Measurements from ENCODE around the gene PTPRD. TPM values are rescaled to one million over a fixed set of nuclear protein-coding genes. Genes with fewer than 3 reads are reported as not detected.

The PTPRD gene
- total RNA-seq, 2 experiments from 2014 or later, result not detected

GRCh38 chr9:8610256-8610655 lies 2002.5 kb downstream of the PTPRD start:
- Mint-ChIP-seq H3K9me3 (ENCODE audit: low read depth) (no peaks in the 10 kb centered on the region), H3K4me1 (no peaks in the 10 kb centered on the region), H3K36me3 (ENCODE audit: low read depth) (no peaks in the 10 kb centered on the region), H3K4me3 (no peak overlapping the region), H3K27me3 (peaks cover 7% of the 10 kb centered on the region), H3K27ac (no peak overlapping the region)
- intact Hi-C loops (cut with DNase I, micrococcal nuclease), result no loop called here
- no peak for DNase-seq
- POLR2A ChIA-PET, result no interaction called here
- CTCF ChIA-PET, result no interaction called here
- no peak for ATAC-seq

GRCh38 chr9:8605096-8605495 lies 2007.7 kb downstream of the PTPRD start:
- ChIA-PET CTCF (no interaction called here), POLR2A (no interaction called here)
- no peaks in the 10 kb centered on the region for H3K4me1 Mint-ChIP-seq

GRCh38 chr9:8604201-8604600 lies 2008.6 kb downstream of the PTPRD start:
- POLR2A ChIA-PET, result no interaction called here

More at GRCh38 chr9:8605096-8605495, 2007.7 kb downstream of the PTPRD start:
- ATAC-seq, result no peak
- Mint-ChIP-seq H3K36me3 (ENCODE audit: low read depth) (no peaks in the 10 kb centered on the region), H3K4me3 (no peak overlapping the region), H3K27me3 (peaks cover 2% of the 10 kb centered on the region), H3K9me3 (ENCODE audit: low read depth) (no peaks in the 10 kb centered on the region), H3K27ac (no peak overlapping the region)
- DNase-seq, result no peak
- intact Hi-C loops (cut with DNase I, micrococcal nuclease), result no loop called here

GRCh38 chr9:8600914-8601680 lies 2011.7 kb downstream of the PTPRD start:
- no peaks in the 10 kb centered on the region for H3K9me3 Mint-ChIP-seq (ENCODE audit: low read depth)
- ATAC-seq (no peak), DNase-seq (no peak)
- ChIA-PET POLR2A (no interaction called here), CTCF (no interaction called here)
- H3K27ac Mint-ChIP-seq, result no peak overlapping the region
- intact Hi-C loops (cut with DNase I, micrococcal nuclease), result no loop called here
- H3K4me3 Mint-ChIP-seq, result no peak overlapping the region
- no peaks in the 10 kb centered on the region for H3K36me3 Mint-ChIP-seq (ENCODE audit: low read depth)
- H3K4me1 Mint-ChIP-seq, result no peaks in the 10 kb centered on the region
- H3K27me3 Mint-ChIP-seq, result no peaks in the 10 kb centered on the region

More at GRCh38 chr9:8604201-8604600, 2008.6 kb downstream of the PTPRD start:
- Mint-ChIP-seq H3K27ac (no peak overlapping the region), H3K36me3 (ENCODE audit: low read depth) (no peaks in the 10 kb centered on the region), H3K9me3 (ENCODE audit: low read depth) (no peaks in the 10 kb centered on the region), H3K4me1 (no peaks in the 10 kb centered on the region), H3K4me3 (no peak overlapping the region), H3K27me3 (no peaks in the 10 kb centered on the region)
- CTCF ChIA-PET, result interaction anchor here (0.7 kb wide), 1 partner anchor 372 kb away, joined by 3 read pairs; no protein-coding TSS in a partner anchor
- intact Hi-C loops (cut with DNase I, micrococcal nuclease), result no loop called here
- DNase-seq (no peak), ATAC-seq (no peak)

DNA sequence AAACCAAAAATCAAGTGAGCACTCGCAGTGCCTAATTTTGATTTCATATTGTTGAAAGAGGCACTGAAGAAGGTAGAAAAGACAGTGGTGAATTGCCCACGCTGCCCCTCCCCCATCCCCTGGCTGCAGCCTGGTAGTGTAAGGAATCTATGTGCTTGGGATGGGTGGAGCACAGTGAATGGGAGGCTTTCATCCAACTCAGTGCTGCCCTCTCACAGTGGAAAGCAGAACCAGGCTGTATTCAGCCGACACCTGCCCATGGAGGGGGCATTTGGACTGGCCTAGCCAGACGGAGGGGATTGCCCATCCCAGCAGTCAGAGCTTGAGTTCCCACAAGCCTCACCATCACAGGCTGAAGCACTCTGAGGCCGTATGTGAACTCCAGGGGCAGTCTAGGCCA lies 2012.9 kb downstream of the PTPRD start:
- Mint-ChIP-seq H3K4me3 (no peak overlapping the region), H3K27ac (no peak overlapping the region), H3K9me3 (ENCODE audit: low read depth) (no peaks in the 10 kb centered on the region), H3K4me1 (no peaks in the 10 kb centered on the region), H3K36me3 (ENCODE audit: low read depth) (no peaks in the 10 kb centered on the region), H3K27me3 (no peaks in the 10 kb centered on the region)
- ATAC-seq (no peak), DNase-seq (no peak)
- POLR2A ChIA-PET, result no interaction called here
- CTCF ChIA-PET, result no interaction called here
- intact Hi-C loops (cut with DNase I, micrococcal nuclease), result no loop called here

GRCh38 chr9:8589476-8589875 lies 2023.3 kb downstream of the PTPRD start:
- no peak for DNase-seq
- H3K4me1 Mint-ChIP-seq, result no peaks in the 10 kb centered on the region
- ChIA-PET POLR2A (no interaction called here), CTCF (no interaction called here)
- H3K36me3 Mint-ChIP-seq (ENCODE audit: low read depth), result no peaks in the 10 kb centered on the region
- intact Hi-C loops (cut with DNase I, micrococcal nuclease), result no loop called here
- no peak for ATAC-seq
- H3K9me3 Mint-ChIP-seq (ENCODE audit: low read depth), result no peaks in the 10 kb centered on the region
- H3K27ac Mint-ChIP-seq, result no peak overlapping the region
- no peak overlapping the region for H3K4me3 Mint-ChIP-seq
- H3K27me3 Mint-ChIP-seq, result no peaks in the 10 kb centered on the region

GRCh38 chr9:8585036-8585435 lies 2027.8 kb downstream of the PTPRD start:
- CTCF ChIA-PET, result no interaction called here
- H3K4me1 Mint-ChIP-seq, result no peaks in the 10 kb centered on the region
- no peaks in the 10 kb centered on the region for H3K36me3 Mint-ChIP-seq (ENCODE audit: low read depth)
- POLR2A ChIA-PET, result no interaction called here
- intact Hi-C loops (cut with DNase I, micrococcal nuclease), result no loop called here
- H3K9me3 Mint-ChIP-seq (ENCODE audit: low read depth), result no peaks in the 10 kb centered on the region
- no peak for DNase-seq
- H3K27me3 Mint-ChIP-seq, result no peaks in the 10 kb centered on the region
- no peak overlapping the region for H3K4me3 Mint-ChIP-seq
- ATAC-seq, result no peak
- H3K27ac Mint-ChIP-seq, result no peak overlapping the region

GRCh38 chr9:8579661-8580060 lies 2033.1 kb downstream of the PTPRD start:
- no peaks in the 10 kb centered on the region for H3K4me1 Mint-ChIP-seq
- ChIA-PET POLR2A (no interaction called here), CTCF (no interaction called here)

DNA sequence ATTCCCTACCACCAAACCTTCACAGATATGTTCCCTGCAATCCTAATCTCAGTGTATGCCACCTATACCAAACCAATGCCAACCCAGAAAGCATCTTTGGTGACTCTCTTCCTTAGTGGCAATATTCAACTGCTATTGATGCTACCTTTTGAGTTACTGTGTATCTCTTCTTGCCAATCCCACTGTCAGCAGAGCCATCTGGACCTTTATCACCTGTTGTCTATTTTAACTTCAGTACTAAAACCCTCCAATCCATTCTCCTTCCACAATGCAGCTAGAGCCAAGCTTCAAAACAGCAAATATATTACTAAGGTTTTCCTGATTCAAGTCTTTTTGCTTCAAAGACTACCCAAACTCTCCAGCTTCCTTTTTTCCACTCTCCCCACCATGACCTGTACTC lies 2036.1 kb downstream of the PTPRD start:
- no peaks in the 10 kb centered on the region for H3K9me3 Mint-ChIP-seq (ENCODE audit: low read depth)
- H3K4me1 Mint-ChIP-seq, result no peaks in the 10 kb centered on the region
- no peak for DNase-seq
- no peaks in the 10 kb centered on the region for H3K36me3 Mint-ChIP-seq (ENCODE audit: low read depth)
- no peak overlapping the region for H3K27ac Mint-ChIP-seq
- no peak overlapping the region for H3K4me3 Mint-ChIP-seq
- POLR2A ChIA-PET, result no interaction called here
- CTCF ChIA-PET, result no interaction called here
- no peaks in the 10 kb centered on the region for H3K27me3 Mint-ChIP-seq
- no peak for ATAC-seq
- intact Hi-C loops (cut with DNase I, micrococcal nuclease), result no loop called here

More at GRCh38 chr9:8579661-8580060, 2033.1 kb downstream of the PTPRD start:
- intact Hi-C loops (cut with DNase I, micrococcal nuclease), result no loop called here
- no peak overlapping the region for H3K4me3 Mint-ChIP-seq
- H3K36me3 Mint-ChIP-seq (ENCODE audit: low read depth), result no peaks in the 10 kb centered on the region
- H3K9me3 Mint-ChIP-seq (ENCODE audit: low read depth), result no peaks in the 10 kb centered on the region
- no peak overlapping the region for H3K27ac Mint-ChIP-seq
- ATAC-seq (no peak), DNase-seq (no peak)
- H3K27me3 Mint-ChIP-seq, result no peaks in the 10 kb centered on the region

- no peak for DNase-seq
- ATAC-seq, result no peak
- no peaks in the 10 kb centered on the region for H3K27me3 Mint-ChIP-seq
- H3K4me3 Mint-ChIP-seq, result no peak overlapping the region
- ChIA-PET POLR2A (no interaction called here), CTCF (no interaction called here)
- H3K9me3 Mint-ChIP-seq (ENCODE audit: low read depth), result no peaks in the 10 kb centered on the region
- no peaks in the 10 kb centered on the region for H3K36me3 Mint-ChIP-seq (ENCODE audit: low read depth)
- intact Hi-C loops (cut with DNase I, micrococcal nuclease), result no loop called here
- H3K27ac Mint-ChIP-seq, result no peak overlapping the region
- no peaks in the 10 kb centered on the region for H3K4me1 Mint-ChIP-seq
These were observed 2038.0 kb downstream of the PTPRD start for GRCh38 chr9:8574846-8575245.

- no peaks in the 10 kb centered on the region for H3K27me3 Mint-ChIP-seq
- intact Hi-C loops (cut with DNase I, micrococcal nuclease), result no loop called here
- H3K36me3 Mint-ChIP-seq (ENCODE audit: low read depth), result no peaks in the 10 kb centered on the region
- no peaks in the 10 kb centered on the region for H3K4me1 Mint-ChIP-seq
- no peaks in the 10 kb centered on the region for H3K9me3 Mint-ChIP-seq (ENCODE audit: low read depth)
- ChIA-PET POLR2A (no interaction called here), CTCF (no interaction called here)
- no peak overlapping the region for H3K27ac Mint-ChIP-seq
- no peak for ATAC-seq
- DNase-seq, result no peak
- no peak overlapping the region for H3K4me3 Mint-ChIP-seq
These were observed 2040.6 kb downstream of the PTPRD start for GRCh38 chr9:8572209-8572608.

- CTCF ChIA-PET, result no interaction called here
- Mint-ChIP-seq H3K4me3 (no peak overlapping the region), H3K36me3 (ENCODE audit: low read depth) (no peaks in the 10 kb centered on the region), H3K27ac (no peak overlapping the region), H3K27me3 (no peaks in the 10 kb centered on the region), H3K4me1 (no peaks in the 10 kb centered on the region), H3K9me3 (ENCODE audit: low read depth) (no peaks in the 10 kb centered on the region)
- ATAC-seq (no peak), DNase-seq (no peak)
- POLR2A ChIA-PET, result no interaction called here
- intact Hi-C loops (cut with DNase I, micrococcal nuclease), result no loop called here
These were observed 2041.2 kb downstream of the PTPRD start for GRCh38 chr9:8571643-8572042.

DNA sequence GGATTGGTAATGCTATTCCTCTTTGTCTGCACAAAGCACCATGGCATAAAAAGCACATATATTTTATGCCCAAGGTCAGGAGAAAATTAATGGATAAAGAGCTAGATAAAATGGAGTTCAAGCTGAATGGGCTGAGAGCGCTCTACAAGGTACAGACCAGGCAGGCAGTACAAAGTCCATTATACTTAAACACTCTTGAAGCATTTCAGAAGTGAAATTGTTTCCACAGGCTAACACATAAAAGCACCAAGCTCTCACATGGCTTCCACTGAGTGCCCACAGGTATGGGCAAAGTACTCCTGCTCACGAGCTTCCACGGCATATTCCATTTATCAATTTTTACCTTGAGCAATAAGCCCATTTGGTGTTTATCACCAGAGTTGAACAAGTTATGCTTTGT lies 2042.0 kb downstream of the PTPRD start:
- no peak overlapping the region for H3K27ac Mint-ChIP-seq
- intact Hi-C loops (cut with DNase I, micrococcal nuclease), result no loop called here
- no peak for ATAC-seq
- H3K4me3 Mint-ChIP-seq, result no peak overlapping the region
- ChIA-PET POLR2A (no interaction called here), CTCF (interaction anchor here (0.6 kb wide), 1 partner anchor 551 kb away, joined by 3 read pairs; no protein-coding TSS in a partner anchor)
- no peaks in the 10 kb centered on the region for H3K27me3 Mint-ChIP-seq
- no peak for DNase-seq
- H3K9me3 Mint-ChIP-seq (ENCODE audit: low read depth), result no peaks in the 10 kb centered on the region
- H3K36me3 Mint-ChIP-seq (ENCODE audit: low read depth), result no peaks in the 10 kb centered on the region
- H3K4me1 Mint-ChIP-seq, result no peaks in the 10 kb centered on the region

Data from activated CD4-positive, alpha-beta T cell treated with anti-CD3 and anti-CD28 coated beads for 36 hours (primary cell).